Astrocyte of the cerebellum (primary cell): ENCODE measurements around the gene CACNA1E.

Experiments
- DNase-seq: peaks from one replicate; pipeline ENCODE4 v3.0.0-alpha.2; 2011; ENCODE audit warnings: low read depth
- H3K4me3 ChIP-seq: 2 replicates; pipeline ENCODE4 v1.5.1; 2011; ENCODE audit warnings: mild to moderate bottlenecking, low read depth, low read length, moderate library complexity
- CTCF ChIP-seq: IDR thresholded peaks from 2 replicates; pipeline ENCODE4 v1.5.1; 2012; ENCODE audit warnings: low read length, low read depth, moderate library complexity, mild to moderate bottlenecking; ENCODE audit errors: missing control alignments
- in situ Hi-C: cut with HindIII; loops from 2 replicates; pipeline ENCODE4 v1.10.0; 2017; ENCODE audit warnings: low sequenced_read_pairs

CACNA1E gene

GRCh38 chr1:181732218-181732990, 249.1 kb downstream of the CACNA1E start:
- in situ Hi-C loops: no loop called here
- DNase-seq: no peak
- TF ChIP-seq CTCF: no peak
- H3K4me3 ChIP-seq: no peak overlapping the region

DNA sequence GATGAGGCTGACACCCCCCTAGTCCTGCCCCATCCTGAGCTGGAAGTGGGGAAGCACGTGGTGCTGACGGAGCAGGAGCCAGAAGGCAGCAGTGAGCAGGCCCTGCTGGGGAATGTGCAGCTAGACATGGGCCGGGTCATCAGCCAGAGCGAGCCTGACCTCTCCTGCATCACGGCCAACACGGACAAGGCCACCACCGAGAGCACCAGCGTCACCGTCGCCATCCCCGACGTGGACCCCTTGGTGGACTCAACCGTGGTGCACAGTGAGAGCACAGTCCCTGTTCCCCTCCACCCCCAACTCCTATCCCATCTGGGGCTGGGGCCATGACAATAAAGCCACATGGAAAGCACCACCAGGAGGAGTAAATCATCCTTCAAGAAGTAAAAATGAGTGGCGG, 250.2 kb downstream of the CACNA1E start:
- in situ Hi-C loops: no loop called here
- H3K4me3 ChIP-seq: no peak overlapping the region
- no peak for TF ChIP-seq CTCF
- no peak for DNase-seq

DNA sequence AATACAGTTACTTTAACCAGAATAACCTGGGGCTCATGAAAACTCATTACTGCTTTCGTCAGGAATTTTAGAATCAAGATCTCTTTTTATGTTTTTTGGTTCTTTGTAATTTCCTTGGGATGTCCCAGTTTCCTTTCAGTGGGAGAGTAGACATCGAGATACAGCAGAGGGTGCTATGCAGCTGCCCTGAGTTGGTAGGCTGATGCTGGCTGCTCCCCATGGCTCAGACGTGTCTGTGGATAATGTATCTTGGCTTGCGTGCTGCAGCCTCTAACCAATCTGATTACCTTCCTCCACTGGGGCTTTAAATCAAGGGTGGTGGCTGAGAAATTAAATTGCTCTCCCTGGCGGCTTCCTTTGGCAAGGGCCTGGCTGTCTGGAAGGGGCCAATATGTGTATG, 253.7 kb downstream of the CACNA1E start:
- in situ Hi-C loops: no loop called here
- H3K4me3 ChIP-seq: no peak overlapping the region
- no peak for DNase-seq
- no peak for TF ChIP-seq CTCF

GRCh38 chr1:181739214-181739613, 255.9 kb downstream of the CACNA1E start:
- in situ Hi-C loops: no loop called here
- H3K4me3 ChIP-seq: no peak overlapping the region
- DNase-seq: no peak
- TF ChIP-seq CTCF: no peak

DNA sequence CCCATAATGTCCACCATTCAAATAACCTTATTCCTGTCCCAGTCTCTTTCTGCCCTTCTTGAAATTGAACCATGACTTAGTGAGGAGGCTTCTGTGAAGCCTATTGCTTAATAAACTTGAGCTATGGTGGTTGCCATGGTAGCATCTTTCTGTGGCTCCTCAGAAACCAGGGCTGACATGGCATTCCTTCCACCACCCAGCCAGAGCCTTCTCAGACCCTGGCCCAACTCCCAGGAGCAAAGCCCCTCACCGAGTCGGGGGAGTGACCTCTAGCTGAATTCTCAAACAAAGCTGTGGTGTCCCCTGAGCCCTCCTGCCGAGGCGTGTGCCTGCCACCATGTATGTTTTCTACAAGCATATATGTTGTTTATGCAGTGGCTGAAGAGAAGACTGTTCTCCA, 259.1 kb downstream of the CACNA1E start:
- no peak for DNase-seq
- H3K4me3 ChIP-seq: no peak overlapping the region
- no peak for TF ChIP-seq CTCF
- in situ Hi-C loops: no loop called here

- no peak for TF ChIP-seq CTCF
- in situ Hi-C loops: no loop called here
- no peak for DNase-seq
- H3K4me3 ChIP-seq: no peak overlapping the region
Measured at GRCh38 chr1:181743878-181744312, 260.6 kb downstream of the CACNA1E start.
